GM11168 (cell line): ENCODE data around the gene THRAP3.

Source experiments
- in situ Hi-C: fragments of 300-500 bp; cut with MboI; formaldehyde crosslinking; loops from one replicate; pipeline ENCODE4 v1.12.0; 2022; ENCODE audit warnings: low sequenced_read_pairs; ENCODE audit not compliant: unreplicated experiment

The THRAP3 gene

GRCh38 chr1:36346741-36347370 lies 122.6 kb downstream of the THRAP3 start:
- in situ Hi-C loops, result loop anchor here (5.0 kb wide), 1 partner anchor 75 kb away; no protein-coding TSS in a partner anchor

GRCh38 chr1:36349241-36349671 lies 125.0 kb downstream of the THRAP3 start:
- in situ Hi-C loops, result loop anchor here (5.0 kb wide), 1 partner anchor 73 kb away; no protein-coding TSS in a partner anchor

DNA sequence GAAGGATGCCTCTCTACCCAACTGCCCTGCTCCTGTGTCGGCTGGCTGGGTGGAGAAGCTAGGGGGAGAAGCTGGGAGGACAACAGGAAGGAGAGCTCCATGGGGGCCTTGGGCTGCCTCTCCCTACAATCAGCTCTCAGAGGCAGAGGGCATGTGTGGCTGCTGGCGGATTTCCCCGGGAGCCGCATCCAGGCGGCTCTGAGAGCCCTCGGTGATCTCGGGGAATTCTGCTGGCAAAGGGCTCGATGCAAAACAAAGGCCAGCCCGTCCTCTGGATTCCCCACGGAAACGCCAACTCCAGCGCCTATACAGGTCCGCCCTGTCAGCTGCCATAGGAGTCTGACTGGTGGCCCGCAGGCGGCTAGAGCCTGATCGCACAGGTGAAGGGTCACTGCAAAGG lies 125.6 kb downstream of the THRAP3 start:
- in situ Hi-C loops, result loop anchor here (5.0 kb wide), 1 partner anchor 72 kb away; no protein-coding TSS in a partner anchor

DNA sequence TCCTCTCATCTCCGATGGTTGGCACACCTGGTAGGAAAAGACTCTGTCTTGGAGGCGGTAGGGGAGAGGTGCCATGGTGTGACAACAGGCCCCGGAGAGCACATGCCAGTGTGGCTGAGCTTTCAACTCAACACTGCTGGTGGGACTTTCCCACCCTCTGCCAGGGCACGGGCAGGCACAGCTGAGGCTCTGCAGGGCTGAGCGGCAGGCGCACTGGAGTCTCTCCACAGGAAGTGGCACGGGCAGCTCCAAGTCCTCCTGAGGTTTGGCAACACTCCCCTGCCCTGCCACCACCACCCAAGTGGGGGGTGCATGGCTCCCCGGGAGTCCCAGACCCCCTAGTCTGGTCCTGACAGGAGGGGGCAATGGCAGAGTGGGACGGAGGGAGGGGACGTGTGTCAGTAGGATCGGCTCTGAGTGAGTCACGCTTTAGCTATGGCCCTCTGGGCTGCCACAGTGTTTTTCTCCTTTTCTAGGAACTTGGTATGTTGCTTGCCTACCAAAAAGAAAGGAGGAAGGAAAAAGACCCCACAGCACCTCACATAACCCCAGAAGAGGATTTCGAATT lies 126.5 kb downstream of the THRAP3 start:
- in situ Hi-C loops, result no loop called here

DNA sequence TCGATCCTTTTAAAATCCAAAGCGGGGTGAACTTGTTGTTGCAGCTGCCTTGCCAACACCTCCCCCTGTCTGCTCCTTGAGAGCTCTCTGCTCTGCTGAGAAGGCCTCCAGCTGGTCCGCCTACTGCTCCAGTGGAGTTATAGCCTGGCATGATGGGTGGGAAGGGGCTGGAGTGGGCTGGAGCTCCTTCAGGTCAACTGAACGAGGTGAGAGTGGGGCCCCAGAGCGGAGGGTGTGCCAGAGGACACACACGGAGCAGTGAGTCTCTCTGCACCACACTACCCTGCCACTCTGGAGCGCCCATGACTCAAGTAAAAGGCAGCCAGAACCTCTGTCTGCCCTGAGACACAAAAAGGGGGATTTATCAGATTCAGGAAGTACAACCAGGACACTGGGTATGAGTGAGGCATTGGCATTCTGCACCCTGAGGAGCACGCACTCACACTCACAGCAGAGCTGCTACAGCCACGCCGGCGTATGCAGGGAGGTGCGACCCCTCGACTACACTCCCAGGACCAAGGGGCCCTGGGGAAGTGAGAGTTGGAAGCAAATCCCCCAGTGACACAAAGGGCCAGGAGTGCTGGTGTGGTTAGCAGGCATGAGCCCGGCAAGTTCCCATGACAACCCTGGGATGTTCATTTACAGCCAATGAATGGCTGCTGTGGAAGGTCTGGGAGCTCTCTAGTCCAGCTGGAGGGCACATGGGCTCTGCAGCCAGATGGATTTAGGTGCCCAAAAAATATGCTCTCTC lies 127.2 kb downstream of the THRAP3 start:
- in situ Hi-C loops, result no loop called here

GRCh38 chr1:36352125-36352909 lies 128.1 kb downstream of the THRAP3 start:
- in situ Hi-C loops, result no loop called here

DNA sequence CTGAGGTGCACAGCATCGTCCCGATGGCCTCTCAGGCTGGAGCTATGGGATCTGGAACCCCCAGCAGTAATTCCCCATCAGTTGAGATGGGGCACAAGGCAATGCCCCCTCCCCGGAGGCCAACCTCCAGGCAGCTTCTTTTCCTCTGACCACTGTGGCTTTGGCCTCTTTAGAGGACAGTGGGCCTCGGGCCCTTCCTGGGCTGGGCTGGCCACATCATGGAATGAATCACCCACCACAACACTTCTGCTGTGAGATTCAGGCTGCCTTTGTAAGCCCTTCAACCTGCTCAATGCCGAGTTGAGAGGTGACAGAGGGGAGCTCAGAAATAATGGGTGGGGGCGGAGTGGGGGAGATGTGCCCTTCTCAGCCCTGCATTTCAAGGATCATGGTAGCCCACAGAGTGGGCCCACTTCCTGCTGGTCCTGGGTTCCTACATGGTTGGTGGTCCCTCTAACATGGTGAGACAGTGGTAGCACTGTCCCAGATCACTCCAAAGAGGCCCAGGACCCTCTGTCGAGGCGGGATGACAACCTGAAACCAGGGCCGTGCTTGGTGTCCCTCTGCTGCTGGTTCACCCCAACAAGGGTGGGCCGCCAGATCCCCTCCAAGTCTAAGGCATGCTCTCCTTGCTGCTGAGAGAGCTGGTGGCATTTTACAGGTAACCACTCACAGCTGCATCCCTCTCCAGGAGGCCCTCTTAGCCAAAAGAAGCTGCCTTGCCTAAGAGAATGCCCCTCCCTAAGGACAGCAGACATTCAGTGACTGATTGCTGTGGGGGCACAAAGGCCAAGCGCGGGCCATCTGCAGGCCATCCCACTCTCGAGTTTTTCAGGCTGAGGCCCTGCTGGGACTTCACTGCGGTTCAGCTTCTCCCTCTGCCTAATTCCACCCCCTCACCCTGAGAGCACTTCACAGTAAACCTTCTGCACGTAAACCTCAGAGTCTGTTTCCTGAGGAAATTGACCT lies 129.0 kb downstream of the THRAP3 start:
- in situ Hi-C loops, result no loop called here

- in situ Hi-C loops, result no loop called here
Observed at GRCh38 chr1:36354486-36354885, 130.2 kb downstream of the THRAP3 start.
